NCI-H526 treated with DMSO at 0.1 percent for 48 hours (cell line): ENCODE data around the gene PFKFB1.
"Not testable (repeated sequence)": the region's sequence is repeated elsewhere in the genome, so short reads cannot be mapped to it uniquely, and the experiment has no call there.

Experiments
- DNase-seq: peaks from one replicate; lab custom pipeline; 2025; lab: John Stamatoyannopoulos, UW

The PFKFB1 gene

GRCh38 chrX:54992911-54993622 lies 921 bp downstream of the PFKFB1 start:
- DNase-seq: no peak

- no peak for DNase-seq
Observed at GRCh38 chrX:54991706-54992105, 2.3 kb downstream of the PFKFB1 start.

- DNase-seq: not testable (repeated sequence)
Observed at GRCh38 chrX:54983306-54983705, 10.7 kb downstream of the PFKFB1 start.

GRCh38 chrX:54980334-54980733 lies 13.7 kb downstream of the PFKFB1 start:
- no peak for DNase-seq

GRCh38 chrX:54979432-54979831 lies 14.6 kb downstream of the PFKFB1 start:
- no peak for DNase-seq

- DNase-seq: no peak
Observed at GRCh38 chrX:54978448-54978847, 15.5 kb downstream of the PFKFB1 start.

GRCh38 chrX:54977387-54977786 lies 16.6 kb downstream of the PFKFB1 start:
- DNase-seq: no peak

GRCh38 chrX:54964766-54965497 lies 29.1 kb downstream of the PFKFB1 start:
- no peak for DNase-seq

- DNase-seq: no peak
Observed at GRCh38 chrX:54961750-54962149, 32.2 kb downstream of the PFKFB1 start.

GRCh38 chrX:54950730-54951375 lies 43.1 kb downstream of the PFKFB1 start:
- no peak for DNase-seq

- DNase-seq: no peak
Observed at GRCh38 chrX:54945224-54945623, 48.8 kb downstream of the PFKFB1 start.

- DNase-seq: no peak
Observed at GRCh38 chrX:54944816-54945215, 49.2 kb downstream of the PFKFB1 start.

- DNase-seq: no peak
Observed at GRCh38 chrX:54937416-54937815, 56.6 kb downstream of the PFKFB1 start.

- no peak for DNase-seq
Observed at GRCh38 chrX:54935306-54935705, 58.7 kb downstream of the PFKFB1 start.

- no peak for DNase-seq
Observed at GRCh38 chrX:54934890-54935289, 59.1 kb downstream of the PFKFB1 start.

GRCh38 chrX:54934058-54934457 lies 59.9 kb downstream of the PFKFB1 start:
- DNase-seq: no peak

- DNase-seq: no peak
Observed at GRCh38 chrX:54933150-54933826, 60.7 kb downstream of the PFKFB1 start.

GRCh38 chrX:54931107-54931506 lies 62.9 kb downstream of the PFKFB1 start:
- DNase-seq: no peak

- no peak for DNase-seq
Observed at GRCh38 chrX:54930291-54931049, 63.5 kb downstream of the PFKFB1 start.

- no peak for DNase-seq
Observed at GRCh38 chrX:54928876-54929275, 65.1 kb downstream of the PFKFB1 start.

GRCh38 chrX:54926978-54927377 lies 67.0 kb downstream of the PFKFB1 start:
- no peak for DNase-seq

GRCh38 chrX:54923376-54923775 lies 70.6 kb downstream of the PFKFB1 start:
- DNase-seq: no peak
